Activated T-cell treated with anti-CD3 and anti-CD28 coated beads for 4 hours (primary cell): Measurements from ENCODE around the gene GTPBP6.
"Not testable (repeated sequence)": the region's sequence is repeated elsewhere in the genome, so short reads cannot be mapped to it uniquely, and the experiment has no call there.

ENCODE experiments used
- DNase-seq: peaks from one replicate; pipeline ENCODE4 v3.0.0-alpha.2; 2020

Gene GTPBP6

GRCh38 chrX:334331-334891, 15.8 kb upstream of the GTPBP6 start:
- DNase-seq: no peak

DNA sequence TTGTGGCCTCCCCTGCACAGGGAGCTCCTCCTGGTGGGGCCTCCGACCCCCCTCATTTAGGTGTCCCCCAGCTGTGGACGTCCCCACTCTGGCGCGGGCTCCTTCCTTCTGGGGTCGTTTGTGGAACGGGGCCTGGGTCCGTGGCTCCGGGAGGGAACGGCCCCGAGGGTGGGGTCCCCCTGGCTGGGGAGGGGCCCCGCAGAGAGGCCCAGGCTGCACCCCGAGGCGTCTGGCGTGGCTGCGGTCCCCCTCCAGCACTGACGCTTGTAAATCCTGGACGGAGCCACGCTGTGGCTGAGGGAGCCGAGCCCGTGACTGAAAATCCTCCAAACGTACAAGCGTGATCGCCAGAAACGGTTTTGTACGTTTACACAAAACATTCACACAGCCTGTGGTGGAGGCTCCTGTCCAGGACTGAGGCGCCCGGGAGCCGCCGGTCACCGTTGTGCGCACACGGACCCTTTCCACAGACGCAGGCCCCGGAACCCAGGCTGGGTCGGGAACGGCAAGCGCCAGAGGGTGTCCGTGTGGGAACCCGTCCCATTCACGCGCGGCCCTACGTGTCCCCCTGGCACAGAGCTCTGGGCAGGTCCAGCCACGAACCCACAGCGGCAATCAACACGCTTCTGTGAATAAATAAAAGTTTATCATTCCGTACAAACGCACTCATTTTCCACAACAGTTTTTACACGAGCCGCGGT, 15.2 kb upstream of the GTPBP6 start:
- no peak for DNase-seq

DNA sequence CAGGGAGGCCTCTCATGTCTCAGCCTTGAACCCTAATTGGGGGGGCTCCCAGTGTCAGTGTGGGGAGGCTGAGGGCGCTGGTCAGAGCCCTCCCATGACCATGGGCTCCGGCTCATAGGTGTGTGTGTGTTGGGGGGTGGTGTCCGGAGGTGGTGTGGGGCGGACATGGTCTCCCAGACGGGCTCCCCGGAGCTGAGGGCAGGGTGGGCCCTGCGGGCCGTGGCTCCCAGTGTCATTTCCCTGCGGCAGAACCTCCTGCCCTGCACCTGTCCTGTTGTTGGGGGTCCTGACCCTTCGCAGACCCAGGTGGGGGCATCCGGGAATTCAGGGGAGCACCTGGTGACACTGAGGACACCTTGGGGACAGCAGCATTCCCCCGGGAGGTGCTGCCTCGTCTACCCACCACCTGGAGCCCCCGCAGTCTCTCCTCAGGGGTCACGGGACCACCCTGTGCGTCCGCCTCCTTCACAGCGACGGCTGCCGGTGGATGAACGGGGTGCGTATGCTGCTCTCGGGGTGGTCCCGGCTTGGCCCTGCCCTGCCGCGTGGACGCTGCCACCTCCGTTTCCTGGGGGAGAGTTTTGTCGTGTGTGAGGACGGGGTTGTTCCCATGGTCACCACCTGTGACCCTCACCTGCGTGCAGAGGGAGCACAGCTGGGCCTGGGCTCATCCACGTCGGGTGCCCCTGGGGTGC, 14.5 kb upstream of the GTPBP6 start:
- DNase-seq: no peak

GRCh38 chrX:332496-332860, 13.9 kb upstream of the GTPBP6 start:
- no peak for DNase-seq

DNA sequence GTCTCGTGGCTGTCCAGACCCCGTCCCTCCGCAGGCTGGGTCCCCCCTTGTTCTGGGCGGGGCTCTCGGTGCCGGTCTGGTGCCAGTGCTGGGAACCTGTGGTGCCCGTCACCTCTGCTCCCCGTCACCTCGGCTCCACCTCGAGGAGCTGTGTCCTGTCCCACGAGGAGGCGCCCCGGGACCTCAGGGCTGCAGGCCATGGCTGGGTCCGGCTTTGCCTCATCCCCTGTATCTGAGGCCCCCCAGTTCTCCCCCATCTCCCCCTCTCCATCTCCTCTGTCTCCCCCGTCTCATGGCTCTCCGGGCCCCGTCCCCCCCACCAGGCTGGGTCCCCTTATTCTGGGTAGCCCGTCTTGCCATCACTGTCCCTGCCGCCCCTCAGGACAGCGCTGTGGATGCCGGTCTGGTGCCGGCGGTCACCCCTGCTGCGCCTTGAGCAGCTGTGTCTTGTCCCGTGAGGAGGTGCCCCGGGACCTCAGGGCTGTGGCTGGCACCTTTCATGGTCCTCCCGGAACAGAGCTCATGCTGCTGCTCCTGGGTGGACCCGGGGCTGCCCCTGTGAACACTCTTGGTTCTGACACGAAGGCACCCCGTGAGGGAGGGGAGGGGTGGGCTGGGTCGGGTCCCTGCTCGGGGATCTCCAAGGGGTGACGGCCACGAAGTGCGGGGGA, 13.4 kb upstream of the GTPBP6 start:
- DNase-seq: no peak

GRCh38 chrX:331151-331824, 12.7 kb upstream of the GTPBP6 start:
- no peak for DNase-seq

- DNase-seq: no peak
These were observed 12.1 kb upstream of the GTPBP6 start for GRCh38 chrX:330726-331150.

DNA sequence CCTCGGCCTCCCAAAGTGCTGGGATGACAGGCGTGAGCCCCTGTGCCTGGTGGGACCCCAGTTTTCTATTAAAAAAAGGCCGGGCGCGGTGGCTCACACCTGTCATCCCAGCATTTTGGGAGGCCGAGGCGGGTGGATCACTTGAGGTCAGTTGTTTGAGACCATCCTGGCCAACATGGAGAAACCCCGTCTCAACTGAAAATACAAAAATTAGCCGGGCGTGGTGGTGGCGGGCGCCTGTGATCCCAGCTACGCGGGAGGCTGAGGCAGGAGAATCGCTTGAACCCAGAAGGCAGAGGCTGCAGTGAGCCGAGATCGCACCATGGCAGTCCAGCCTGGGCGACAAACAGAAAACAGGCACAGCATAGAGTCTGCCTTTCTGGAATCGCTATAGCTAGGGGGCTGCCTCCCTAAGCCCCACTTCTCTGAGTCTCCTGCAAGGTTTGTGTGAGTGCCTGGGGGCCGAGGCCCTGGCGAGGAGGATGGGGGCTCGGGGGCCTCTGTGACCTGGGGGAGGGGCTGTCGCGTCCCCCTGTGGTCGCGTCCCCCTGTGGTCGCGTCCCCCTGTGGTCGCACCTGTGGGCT, 11.6 kb upstream of the GTPBP6 start:
- DNase-seq: not testable (repeated sequence)

DNA sequence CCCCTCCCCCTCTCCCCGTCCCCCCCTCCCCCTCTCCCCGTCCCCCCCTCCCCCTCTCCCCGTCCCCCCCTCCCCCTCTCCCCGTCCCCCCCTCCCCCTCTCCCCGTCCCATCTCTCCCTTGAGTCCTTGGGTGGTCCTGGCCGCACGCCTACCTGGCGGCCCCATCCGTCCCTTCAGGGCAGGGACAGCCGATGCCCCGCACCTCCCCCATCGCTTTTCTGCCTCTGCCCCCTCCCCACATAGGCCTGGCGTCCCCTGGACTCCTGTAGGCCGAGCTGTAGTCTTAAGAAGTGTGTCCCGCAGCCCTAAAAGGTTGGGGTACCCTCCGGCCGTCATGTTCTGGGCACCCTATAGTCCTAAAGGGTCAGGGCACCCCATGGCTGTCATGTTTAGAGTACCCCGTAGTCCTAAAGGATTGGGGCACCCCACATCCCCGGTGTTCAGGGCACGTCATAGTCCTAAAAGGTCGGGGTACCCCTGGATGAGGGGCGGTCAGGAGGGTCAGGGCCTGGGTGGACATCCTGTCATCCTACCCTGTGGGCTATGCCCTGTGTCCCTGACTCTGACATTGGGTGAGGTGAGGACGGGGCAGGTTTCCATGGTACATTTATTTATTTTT, 10.8 kb upstream of the GTPBP6 start:
- DNase-seq: no peak

GRCh38 chrX:327660-328126, 9.1 kb upstream of the GTPBP6 start:
- DNase-seq: no peak

- DNase-seq: not testable (repeated sequence)
These were observed 6.1 kb upstream of the GTPBP6 start for GRCh38 chrX:324664-325063.

- DNase-seq: peak; percentile 9
These were observed 5.4 kb upstream of the GTPBP6 start for GRCh38 chrX:323721-324628.

DNA sequence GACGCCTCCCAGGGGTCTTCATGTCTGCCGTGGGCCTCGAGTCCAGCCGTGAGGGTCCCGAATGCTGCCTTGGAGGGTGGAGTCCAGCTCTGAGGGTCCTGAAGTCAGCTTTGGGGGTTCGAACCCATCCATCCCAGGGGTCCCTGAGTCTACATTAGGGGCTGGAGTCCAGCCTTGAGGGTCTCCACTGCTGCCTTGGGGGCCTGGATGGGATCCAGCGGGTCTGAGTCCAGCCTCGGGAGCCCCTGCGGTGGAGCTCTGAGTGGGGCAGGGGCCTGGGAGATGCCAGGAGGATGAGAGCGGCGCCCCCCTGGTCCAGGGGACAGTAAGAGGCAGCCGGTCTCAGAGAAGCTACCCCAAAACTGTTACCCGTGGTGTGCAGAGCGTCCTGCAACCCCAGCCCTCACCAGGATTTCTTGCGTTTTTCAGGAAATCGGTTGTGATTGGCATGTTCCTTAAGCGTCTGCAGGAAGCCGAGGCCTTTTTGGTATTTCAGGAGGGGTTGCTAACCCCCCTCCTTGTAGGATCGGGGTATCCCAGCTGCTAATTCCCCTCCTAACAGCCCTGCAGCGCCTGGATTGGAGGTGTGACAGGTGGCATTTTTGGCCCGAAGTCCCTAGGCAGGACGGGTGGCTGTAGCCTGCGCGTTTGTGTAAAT, 1.7 kb upstream of the GTPBP6 start:
- no peak for DNase-seq

GRCh38 chrX:319579-320125, 1.1 kb upstream of the GTPBP6 start:
- DNase-seq: no peak

DNA sequence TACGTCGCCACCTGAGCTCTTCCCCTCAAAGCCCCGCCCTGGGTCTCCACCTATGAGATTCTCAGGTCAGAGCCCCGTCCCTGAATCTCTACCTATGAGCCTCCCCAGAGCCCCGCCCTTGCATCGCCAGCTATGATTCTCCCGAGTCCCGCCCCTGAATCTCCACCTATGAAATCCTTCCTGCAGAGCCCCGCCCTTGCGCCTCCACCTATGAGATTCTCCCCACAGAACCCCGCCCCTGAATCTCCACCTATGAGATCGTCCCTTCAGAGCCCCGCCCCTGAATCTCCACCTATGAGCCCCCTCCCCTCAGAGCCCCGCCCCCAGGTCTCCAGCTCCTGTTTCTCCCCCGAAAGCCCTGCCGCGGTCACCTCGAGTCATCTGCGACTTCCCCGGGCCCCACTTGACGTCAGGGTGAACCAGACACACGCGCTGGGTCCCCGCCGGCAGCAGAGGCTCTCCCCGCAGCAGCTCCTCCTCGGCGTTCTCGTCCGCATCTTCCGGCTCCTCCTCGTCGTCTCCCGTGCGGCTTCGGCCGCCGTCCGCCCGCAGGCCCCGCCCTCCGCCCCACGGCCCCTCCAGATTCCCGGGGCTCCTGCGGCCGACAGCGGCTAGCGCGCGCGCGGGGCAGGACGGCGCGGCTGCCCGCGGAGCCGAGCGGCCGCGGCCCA, 393 bp downstream of the GTPBP6 start:
- peak; percentile 95 for DNase-seq

DNA sequence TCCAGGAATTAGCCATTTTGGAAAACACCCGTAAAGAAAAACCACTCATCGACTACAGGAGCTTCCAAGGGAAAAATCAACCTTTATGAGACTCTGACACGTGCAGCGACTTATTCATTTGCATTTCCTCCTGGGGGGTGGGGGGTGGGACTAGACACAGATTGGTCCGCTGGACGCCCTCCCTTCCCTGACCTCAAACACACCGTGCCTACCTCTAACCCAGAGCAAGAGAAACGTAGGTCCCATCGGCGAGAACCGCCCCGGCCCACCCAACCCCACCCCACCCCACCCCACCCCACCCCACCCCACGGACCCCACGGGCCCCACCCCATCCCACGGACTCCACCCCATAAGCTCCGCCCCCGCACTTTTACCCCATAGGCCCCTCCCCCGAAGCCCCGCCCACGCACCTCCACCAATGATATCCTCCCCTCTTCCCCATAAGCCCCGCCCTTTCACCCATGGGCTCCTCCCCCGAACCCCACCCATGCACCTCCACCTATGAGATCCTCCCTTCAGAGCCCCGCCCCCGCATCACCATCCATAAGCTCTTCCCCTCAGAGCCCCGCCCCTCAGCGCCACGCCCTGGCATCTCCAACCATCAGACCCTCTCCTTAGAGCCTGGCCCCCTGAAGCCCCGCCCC, 1.1 kb downstream of the GTPBP6 start:
- no peak for DNase-seq

- DNase-seq: no peak
These were observed 2.0 kb downstream of the GTPBP6 start for GRCh38 chrX:316351-317325.
